GM10266 (cell line): ENCODE results near the gene CD8A.

Experiments
- DNase-seq: peaks from one replicate; pipeline ENCODE4 v3.0.0; 2012; ENCODE audit errors: extremely low spot score
- TF ChIP-seq, protein P1 (sequence below): IDR thresholded peaks from 2 replicates; pipeline ENCODE4 v1.5.1; 2012; ENCODE audit warnings: mild to moderate bottlenecking, low read depth; ENCODE audit not compliant: control insufficient read depth, insufficient read depth; ENCODE audit errors: missing control alignments

The CD8A gene

DNA sequence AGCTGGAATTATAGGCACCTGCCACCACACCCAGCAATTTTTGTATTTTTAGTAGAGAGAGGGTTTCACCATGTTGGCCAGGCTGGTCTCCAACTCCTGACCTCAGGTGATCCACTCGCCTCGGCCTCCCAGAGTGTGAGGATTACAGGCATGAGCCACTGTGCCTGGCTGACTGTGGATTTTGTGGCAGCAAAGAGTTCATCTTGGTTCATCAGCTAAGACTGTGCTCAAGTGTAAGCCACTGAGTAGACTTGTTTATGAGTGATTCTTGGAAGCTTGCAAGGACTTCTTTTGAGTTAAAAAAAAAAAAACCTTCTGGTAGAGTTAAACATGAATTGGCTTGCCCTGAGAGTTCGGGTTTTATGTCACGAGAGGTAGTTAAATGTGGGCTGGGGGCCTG is 36.2 kb upstream of the CD8A start:
- TF ChIP-seq, protein P1, sequence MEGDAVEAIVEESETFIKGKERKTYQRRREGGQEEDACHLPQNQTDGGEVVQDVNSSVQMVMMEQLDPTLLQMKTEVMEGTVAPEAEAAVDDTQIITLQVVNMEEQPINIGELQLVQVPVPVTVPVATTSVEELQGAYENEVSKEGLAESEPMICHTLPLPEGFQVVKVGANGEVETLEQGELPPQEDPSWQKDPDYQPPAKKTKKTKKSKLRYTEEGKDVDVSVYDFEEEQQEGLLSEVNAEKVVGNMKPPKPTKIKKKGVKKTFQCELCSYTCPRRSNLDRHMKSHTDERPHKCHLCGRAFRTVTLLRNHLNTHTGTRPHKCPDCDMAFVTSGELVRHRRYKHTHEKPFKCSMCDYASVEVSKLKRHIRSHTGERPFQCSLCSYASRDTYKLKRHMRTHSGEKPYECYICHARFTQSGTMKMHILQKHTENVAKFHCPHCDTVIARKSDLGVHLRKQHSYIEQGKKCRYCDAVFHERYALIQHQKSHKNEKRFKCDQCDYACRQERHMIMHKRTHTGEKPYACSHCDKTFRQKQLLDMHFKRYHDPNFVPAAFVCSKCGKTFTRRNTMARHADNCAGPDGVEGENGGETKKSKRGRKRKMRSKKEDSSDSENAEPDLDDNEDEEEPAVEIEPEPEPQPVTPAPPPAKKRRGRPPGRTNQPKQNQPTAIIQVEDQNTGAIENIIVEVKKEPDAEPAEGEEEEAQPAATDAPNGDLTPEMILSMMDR, result no peak
- DNase-seq, result no peak

DNA sequence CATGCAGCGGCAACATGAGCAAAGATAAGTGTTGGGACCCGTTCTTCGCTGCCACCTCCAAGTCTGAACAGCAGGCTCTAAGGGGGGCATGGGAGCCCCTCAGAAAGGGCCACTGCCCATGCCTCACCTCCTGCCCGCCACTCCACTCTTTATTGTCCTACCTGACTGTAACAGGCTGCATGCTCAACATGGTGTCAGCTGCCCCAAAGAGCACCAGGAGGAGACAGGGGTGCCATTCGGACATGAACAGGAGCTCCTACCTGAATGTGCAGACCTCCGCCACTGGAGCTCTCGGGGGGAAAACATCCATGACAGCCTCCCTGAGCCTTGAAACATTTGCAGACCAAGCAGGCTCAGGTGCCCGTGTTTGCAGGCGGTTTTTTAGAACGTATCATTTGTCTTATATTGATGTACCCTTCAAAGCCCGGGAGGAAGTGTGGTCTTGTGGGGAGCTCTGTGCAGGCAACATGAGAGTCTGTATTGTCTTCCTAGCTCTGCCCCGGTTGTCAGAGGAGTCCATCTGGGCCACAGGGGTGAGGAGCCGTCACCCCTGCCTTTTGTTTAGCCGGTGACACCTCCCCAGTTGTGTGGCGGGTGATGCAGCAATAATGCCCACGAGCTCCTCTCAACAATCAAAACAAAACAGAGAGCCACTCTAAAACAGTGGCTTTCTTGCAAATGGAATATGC is 35.1 kb upstream of the CD8A start:
- DNase-seq, result no peak
- TF ChIP-seq, protein P1, result no peak

DNA sequence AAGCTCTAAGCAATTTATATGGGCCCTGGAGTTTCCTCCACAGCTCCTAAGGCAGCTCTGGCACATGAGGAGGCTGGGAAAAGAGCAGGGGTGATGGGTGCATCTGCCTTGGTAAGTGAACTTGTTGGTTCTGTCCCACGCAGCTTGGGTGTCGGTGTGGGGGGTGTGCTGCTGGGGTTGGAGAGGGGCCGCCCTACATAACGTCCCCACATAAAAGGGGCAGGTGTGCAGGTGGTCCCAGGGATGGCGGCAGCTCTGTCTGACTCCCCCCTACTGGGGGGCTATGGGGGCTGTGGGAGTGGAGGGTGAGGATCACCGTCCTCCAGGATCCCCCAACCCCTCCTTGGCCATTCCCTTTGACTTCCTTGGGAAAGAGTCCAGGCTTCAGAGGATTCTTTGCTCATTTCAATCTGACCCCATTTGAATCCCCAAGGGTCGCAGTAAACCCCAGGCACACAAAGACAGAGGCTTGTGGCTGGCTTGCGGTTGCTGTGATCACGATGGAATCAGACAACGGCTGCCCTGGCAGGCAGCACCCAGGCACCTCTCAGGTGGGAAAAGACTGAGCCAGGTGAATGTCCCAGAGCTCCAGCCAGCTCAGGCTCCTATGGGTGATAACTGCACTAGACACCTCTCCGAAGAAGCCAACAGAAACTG is 34.5 kb upstream of the CD8A start:
- no peak for DNase-seq
- TF ChIP-seq, protein P1, result no peak

DNA sequence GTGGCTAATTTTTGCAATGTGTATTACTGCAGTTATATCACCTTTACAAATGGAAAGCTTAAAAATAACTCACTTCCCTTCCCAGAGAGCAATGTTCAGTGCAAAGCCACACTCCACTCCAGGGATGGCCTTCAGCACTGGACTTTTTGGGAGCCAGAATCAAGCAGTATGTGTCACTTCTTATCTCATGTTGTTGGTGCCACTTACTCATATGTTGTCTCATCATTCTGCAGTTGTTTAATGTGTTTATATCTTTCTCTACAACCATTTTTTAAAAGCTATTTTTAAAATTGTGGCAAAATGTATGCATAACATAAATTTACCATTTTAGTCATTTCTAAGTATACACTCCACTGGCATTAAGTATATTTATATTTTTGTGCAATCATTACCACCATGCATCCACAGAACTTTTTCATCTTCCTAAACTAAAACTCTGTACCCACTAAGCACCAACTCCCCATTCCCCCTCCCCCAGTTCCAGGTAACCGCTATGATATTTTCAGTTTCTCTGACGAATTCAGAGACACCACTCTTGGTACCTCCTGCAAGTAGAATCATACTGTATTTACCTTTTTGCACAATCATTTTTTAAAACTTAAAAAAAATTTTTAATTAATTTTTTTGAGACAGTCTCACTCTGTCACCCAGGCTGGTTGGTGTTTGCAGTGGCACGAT is 32.1 kb upstream of the CD8A start:
- TF ChIP-seq, protein P1, result no peak

DNA sequence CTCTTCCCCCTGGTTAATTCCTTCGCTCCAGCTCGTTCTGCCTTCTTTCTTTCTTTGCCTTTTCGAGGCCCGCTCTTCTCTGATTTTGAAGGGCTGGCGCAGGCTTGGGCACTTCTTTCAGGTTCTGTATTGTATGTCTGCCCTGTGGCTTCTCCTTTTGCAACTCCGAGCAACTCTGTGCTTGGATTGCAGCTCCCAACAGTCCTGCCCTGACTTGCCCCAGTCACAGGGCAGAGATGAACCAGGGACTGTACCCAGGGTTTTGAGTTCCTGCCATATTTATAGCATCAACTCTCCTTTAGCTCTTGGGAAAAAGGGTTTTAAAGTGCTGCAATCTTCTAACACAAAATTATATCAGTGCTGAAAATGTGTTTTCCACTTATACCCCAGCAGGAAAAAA is 31.1 kb upstream of the CD8A start:
- no peak for DNase-seq
- TF ChIP-seq, protein P1, result no peak

More for the DNA sequence above, 32.1 kb upstream of the CD8A start:
- no peak for DNase-seq

DNA sequence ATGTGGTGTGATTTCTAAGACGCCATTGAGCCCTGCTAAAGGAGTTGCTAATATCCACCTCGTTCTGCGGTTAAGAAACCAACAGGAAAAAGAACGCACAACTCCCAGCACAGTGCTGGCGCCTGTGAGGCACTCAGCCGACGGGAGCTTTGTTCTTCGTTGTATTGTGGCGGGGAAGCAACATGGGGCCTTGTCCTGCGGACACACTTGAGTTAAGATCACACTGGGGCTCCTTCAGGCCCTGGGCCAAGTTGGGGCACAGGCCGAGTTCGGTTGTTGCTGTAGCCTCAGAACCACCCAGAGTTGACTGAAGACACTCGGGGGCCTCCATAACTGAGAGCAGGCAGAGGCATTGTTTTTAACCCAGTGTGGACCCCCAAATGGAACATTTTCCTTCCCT is 30.6 kb upstream of the CD8A start:
- DNase-seq, result no peak
- TF ChIP-seq, protein P1, result no peak

DNA sequence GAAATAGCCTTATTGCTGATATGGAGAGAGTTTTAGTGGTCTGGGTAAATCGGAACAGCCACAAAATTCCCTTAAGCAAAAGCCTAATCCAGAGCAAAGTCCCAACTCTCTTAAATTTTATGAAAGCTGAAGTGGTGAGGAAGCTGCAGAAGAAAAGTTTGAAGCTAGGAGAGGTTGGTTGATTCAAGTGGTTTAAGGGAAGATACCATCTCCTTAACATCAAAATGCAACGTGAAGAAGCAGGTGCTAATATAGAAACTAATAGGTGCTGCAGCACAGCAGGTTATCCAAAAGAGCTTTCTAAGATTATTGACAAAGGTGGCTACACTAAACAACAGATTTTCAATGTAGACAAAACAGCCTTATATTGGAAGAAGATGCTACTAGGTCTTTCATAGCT is 28.2 kb upstream of the CD8A start:
- TF ChIP-seq, protein P1, result no peak
- no peak for DNase-seq
